Sigmoid colon (tissue), 7 donors: ENCODE results near the gene CNTN5. TPM values are rescaled to one million over a fixed set of nuclear protein-coding genes. Genes with fewer than 3 reads are reported as not detected.

ENCODE experiments used
- DNase-seq: peaks from one replicate; pipeline ENCODE4 v3.0.0-alpha.2; 2019
- H3K27ac ChIP-seq, 4 donors: fragments of 200-600 bp; sonication (generic); one replicate each; pipeline ENCODE4 v1.5.1; 2016 to 2019; ENCODE audit warnings: mild to moderate bottlenecking in 1 of 4
- H3K27me3 ChIP-seq, 3 donors: fragments of 200-600 bp; sonication (generic); one replicate each; pipeline ENCODE4 v1.5.1; 2019; ENCODE audit warnings: mild to moderate bottlenecking in 1 of 3
- H3K36me3 ChIP-seq, 4 donors: fragments of 200-600 bp; sonication (generic); one replicate each; pipeline ENCODE4 v1.5.1; 2016 to 2019
- H3K4me1 ChIP-seq, 4 donors: fragments of 200-600 bp; sonication (generic); one replicate each; pipeline ENCODE4 v1.5.1; 2017 to 2019
- H3K4me3 ChIP-seq, 4 donors: fragments of 200-600 bp; sonication (generic); one replicate each; pipeline ENCODE4 v1.5.1; 2017 to 2019; ENCODE audit warnings: mild to moderate bottlenecking in 2 of 4, moderate library complexity in 1 of 4
- H3K9me3 ChIP-seq, 4 donors: fragments of 200-600 bp in 3 of 4; sonication (generic) in 3 of 4; one replicate each; pipeline versions ENCODE4 v1.5.1 to v1.6.1; 2013 to 2019
- CTCF ChIP-seq, 4 experiments: fragments of 450-650 bp in 3 of 4; fragments of 200-600 bp in 1 of 4; IDR thresholded peaks; one replicate each; pipeline ENCODE4 v1.5.1; 2016 to 2019; ENCODE audit warnings: antibody characterized with exemption in 4 of 4, mild to moderate bottlenecking in 3 of 4, moderate library complexity in 2 of 4
- EP300 ChIP-seq, 4 donors: sonication (generic); formaldehyde crosslinking; IDR thresholded peaks; one replicate each; pipeline ENCODE4 v1.6.1; 2017; ENCODE audit warnings: antibody characterized with exemption in 4 of 4
- POLR2A ChIP-seq, 2 donors: fragments of 450-650 bp; IDR thresholded peaks; one replicate each; pipeline ENCODE4 v1.6.1; 2016; ENCODE audit warnings: antibody characterized with exemption in 2 of 2, mild to moderate bottlenecking in 2 of 2, moderate library complexity in 2 of 2
- POLR2AphosphoS5 ChIP-seq, 4 donors: sonication (generic); formaldehyde crosslinking; IDR thresholded peaks; one replicate each; pipeline ENCODE4 v1.6.1; 2017; ENCODE audit warnings: antibody characterized with exemption in 4 of 4
- WGBS, 2 donors: extraction: QIAGEN DNeasy Blood & Tissue Kit; methylation state at CpG; one replicate each; pipeline ENCODE4 v1.1.7; 2013; 5-methylcytosine and 5-hydroxymethylcytosine counted together
- intact Hi-C: fragments of 100-400 bp; cut with DNase I; formaldehyde crosslinking; loops from one replicate; pipeline ENCODE4 v1.15.1; 2023
- polyA plus RNA-seq, 3 donors: library from polyadenylated mRNA; stranded (reverse); fragments of 200-250 nt; gene quantifications; one replicate each; pipeline ENCODE4 v1.2.3, GENCODE V29; 2013
- total RNA-seq, 4 donors: library from RNA; depleted of rRNA; stranded (reverse); fragments of >200 nt; gene quantifications; one replicate each; pipeline ENCODE4 v1.1.0, GENCODE V29; 2016
- donor health status: healthy with polysubstance abuse.
- donor health status: Bipolar disorder and iron deficiency.
- donor health status: healthy.

The CNTN5 gene
- total and polyA plus RNA-seq, 7 donors, result 0.13 to 0.36 (median 0.16) TPM; not detected in 2

- Histone ChIP-seq H3K27ac (no peak overlapping the region), H3K36me3 (no peaks in the 10 kb centered on the region), H3K9me3 (no peaks in the 10 kb centered on the region), H3K27me3 (no peaks in the 10 kb centered on the region), H3K4me3 (no peak overlapping the region), H3K4me1 (no peaks in the 10 kb centered on the region)
- TF ChIP-seq CTCF (IDR thresholded peaks at IDR 0.05) (no peak), EP300 (IDR thresholded peaks at IDR 0.05) (no peak), POLR2A (IDR thresholded peaks at IDR 0.05) (no peak), POLR2AphosphoS5 (IDR thresholded peaks at IDR 0.05) (no peak)
- 45 to 46% methylated on average over 2 of the region's 2 CpGs for WGBS, 2 donors
- intact Hi-C loops, result no loop called here
- DNase-seq, result no peak
These were observed 404.8 kb downstream of the CNTN5 start for GRCh38 chr11:99425596-99425995.

GRCh38 chr11:99432677-99433076 lies 411.9 kb downstream of the CNTN5 start:
- 87 to 90% methylated on average over 3 of the region's 3 CpGs for WGBS, 2 donors
- intact Hi-C loops, result no loop called here
- DNase-seq, result no peak
- Histone ChIP-seq H3K27me3 (no peaks in the 10 kb centered on the region), H3K36me3 (no peaks in the 10 kb centered on the region), H3K27ac (no peak overlapping the region), H3K9me3 (no peaks in the 10 kb centered on the region), H3K4me3 (no peak overlapping the region), H3K4me1 (no peaks in the 10 kb centered on the region)
- TF ChIP-seq CTCF (IDR thresholded peaks at IDR 0.05) (no peak), POLR2A (IDR thresholded peaks at IDR 0.05) (no peak), EP300 (IDR thresholded peaks at IDR 0.05) (no peak), POLR2AphosphoS5 (IDR thresholded peaks at IDR 0.05) (no peak)

GRCh38 chr11:99443276-99443675 lies 422.5 kb downstream of the CNTN5 start:
- Histone ChIP-seq H3K9me3 (no peaks in the 10 kb centered on the region), H3K27me3 (no peaks in the 10 kb centered on the region), H3K4me1 (no peaks in the 10 kb centered on the region), H3K27ac (no peak overlapping the region), H3K4me3 (no peak overlapping the region), H3K36me3 (no peaks in the 10 kb centered on the region)
- intact Hi-C loops, result no loop called here
- TF ChIP-seq POLR2AphosphoS5 (IDR thresholded peaks at IDR 0.05), result no peak
- TF ChIP-seq EP300 (IDR thresholded peaks at IDR 0.05), result no peak
- TF ChIP-seq CTCF (IDR thresholded peaks at IDR 0.05), result no peak
- TF ChIP-seq POLR2A (IDR thresholded peaks at IDR 0.05), result no peak
- DNase-seq, result no peak
- 66 to 74% methylated on average over 3 of the region's 3 CpGs for WGBS, 2 donors

GRCh38 chr11:99446400-99446799 lies 425.7 kb downstream of the CNTN5 start:
- H3K36me3 ChIP-seq, result no peaks in the 10 kb centered on the region
- no peaks in the 10 kb centered on the region for H3K4me1 ChIP-seq
- TF ChIP-seq CTCF (IDR thresholded peaks at IDR 0.05) (no peak), POLR2AphosphoS5 (IDR thresholded peaks at IDR 0.05) (no peak), EP300 (IDR thresholded peaks at IDR 0.05) (no peak), POLR2A (IDR thresholded peaks at IDR 0.05) (no peak)
- intact Hi-C loops, result no loop called here
- no peak for DNase-seq
- H3K27ac ChIP-seq, result no peak overlapping the region
- 77 to 83% methylated on average over 1 of the region's 1 CpG for WGBS, 2 donors
- H3K9me3 ChIP-seq, result no peaks in the 10 kb centered on the region
- no peak overlapping the region for H3K4me3 ChIP-seq
- H3K27me3 ChIP-seq, result no peaks in the 10 kb centered on the region

- no peak overlapping the region for H3K27ac ChIP-seq
- DNase-seq, result no peak
- H3K27me3 ChIP-seq, result no peaks in the 10 kb centered on the region
- intact Hi-C loops, result no loop called here
- TF ChIP-seq POLR2A (IDR thresholded peaks at IDR 0.05), result no peak
- no peak for TF ChIP-seq CTCF (IDR thresholded peaks at IDR 0.05)
- no peak for TF ChIP-seq POLR2AphosphoS5 (IDR thresholded peaks at IDR 0.05)
- TF ChIP-seq EP300 (IDR thresholded peaks at IDR 0.05), result no peak
- H3K4me1 ChIP-seq, result no peaks in the 10 kb centered on the region
- H3K9me3 ChIP-seq, result no peaks in the 10 kb centered on the region
- H3K4me3 ChIP-seq, result no peak overlapping the region
- no peaks in the 10 kb centered on the region for H3K36me3 ChIP-seq
These were observed 428.6 kb downstream of the CNTN5 start for GRCh38 chr11:99449345-99449744.
